Measurements from ENCODE around the gene RAB4B. TPM values are rescaled to one million over a fixed set of nuclear protein-coding genes. Genes with fewer than 3 reads are reported as not detected.
"Not testable (repeated sequence)": the region's sequence is repeated elsewhere in the genome, so short reads cannot be mapped to it uniquely, and the experiment has no call there.

The RAB4B gene
- total RNA-seq, 1 donor from 2014 or later: 40.1 TPM

- not testable (repeated sequence) for DNase-seq (ENCODE audit: extremely low read depth, low read depth, low spot score)
Measured at GRCh38 chr19:40838477-40838876, 60.4 kb downstream of the RAB4B start.

- DNase-seq (ENCODE audit: extremely low read depth, low read depth, low spot score): not testable (repeated sequence)
Measured at GRCh38 chr19:40842012-40842411, 64.0 kb downstream of the RAB4B start.

GRCh38 chr19:40842997-40843652 lies 65.1 kb downstream of the RAB4B start:
- not testable (repeated sequence) for DNase-seq (ENCODE audit: extremely low read depth, low read depth, low spot score)

DNA sequence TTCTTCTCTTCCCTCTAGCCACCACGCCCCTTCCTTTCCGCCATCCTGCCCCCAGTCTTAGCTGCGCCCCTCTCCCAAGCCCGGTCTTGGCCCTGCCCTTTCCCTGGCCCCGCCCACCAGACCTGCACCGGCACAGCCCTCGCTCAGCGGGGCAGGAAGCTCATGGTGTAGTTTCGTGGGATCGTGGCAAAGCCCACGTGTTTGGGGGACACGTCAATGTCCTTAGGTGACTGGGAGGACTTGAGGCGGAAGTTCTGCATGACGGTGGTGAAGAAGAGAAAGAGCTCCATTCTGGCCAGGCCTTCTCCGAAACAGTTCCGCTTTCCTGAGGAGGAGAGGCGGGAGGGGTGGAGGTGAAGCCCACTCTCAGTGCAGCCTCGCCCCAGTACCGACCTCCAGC lies 65.6 kb downstream of the RAB4B start:
- not testable (repeated sequence) for DNase-seq (ENCODE audit: extremely low read depth, low read depth, low spot score)

Other genes starting within 250 kb of the RAB4B start
- gene SHKBP1, start 201.4 kb upstream of the RAB4B start, total RNA-seq: 91.0 and 91.4 TPM in 2 replicates
- 29.2 and 35.0 TPM in 2 replicates for gene LTBP4, start 176.9 kb upstream of the RAB4B start, total RNA-seq
- gene NUMBL, start 87.6 kb upstream of the RAB4B start, total RNA-seq: 31.5 and 48.4 TPM in 2 replicates
- 10.2 and 16.1 TPM in 2 replicates for gene COQ8B, start 61.4 kb upstream of the RAB4B start, total RNA-seq
- 22.5 and 24.9 TPM in 2 replicates for gene ITPKC, start 61.1 kb upstream of the RAB4B start, total RNA-seq
- gene ACTMAP, start 27.8 kb upstream of the RAB4B start, total RNA-seq: 5.7 and 6.7 TPM in 2 replicates
- gene SNRPA, start 27.0 kb upstream of the RAB4B start, total RNA-seq: 64.5 and 85.2 TPM in 2 replicates
- not detected in 2 replicates for gene MIA, start 2.7 kb upstream of the RAB4B start, total RNA-seq
- gene EGLN2, start 20.9 kb downstream of the RAB4B start, total RNA-seq: 93.6 and 120 TPM in 2 replicates
- gene CYP2A6, start 72.2 kb downstream of the RAB4B start, total RNA-seq: not detected in 2 replicates
- not detected in 2 replicates for gene CYP2A7, start 104.0 kb downstream of the RAB4B start, total RNA-seq
- gene CYP2B6, start 213.0 kb downstream of the RAB4B start, total RNA-seq: not detected in 2 replicates